Forelimb muscle (tissue), 1 donor: ENCODE measurements around the gene ANP32B. TPM values are rescaled to one million over a fixed set of nuclear protein-coding genes. Genes with fewer than 3 reads are reported as not detected.
"Not testable (repeated sequence)": the region's sequence is repeated elsewhere in the genome, so short reads cannot be mapped to it uniquely, and the experiment has no call there.

Source experiments
- DNase-seq: peaks from one replicate; pipeline ENCODE4 v3.0.0-alpha.2; 2013; ENCODE audit warnings: low read depth
- polyA plus RNA-seq: library from polyadenylated mRNA; unstranded; fragments of 120-200 nt; gene quantifications from one replicate; pipeline ENCODE4 v1.2.1, GENCODE V29; 2013; ENCODE audit not compliant: insufficient read length

ANP32B gene
- polyA plus RNA-seq, 1 donor: 123 TPM

DNA sequence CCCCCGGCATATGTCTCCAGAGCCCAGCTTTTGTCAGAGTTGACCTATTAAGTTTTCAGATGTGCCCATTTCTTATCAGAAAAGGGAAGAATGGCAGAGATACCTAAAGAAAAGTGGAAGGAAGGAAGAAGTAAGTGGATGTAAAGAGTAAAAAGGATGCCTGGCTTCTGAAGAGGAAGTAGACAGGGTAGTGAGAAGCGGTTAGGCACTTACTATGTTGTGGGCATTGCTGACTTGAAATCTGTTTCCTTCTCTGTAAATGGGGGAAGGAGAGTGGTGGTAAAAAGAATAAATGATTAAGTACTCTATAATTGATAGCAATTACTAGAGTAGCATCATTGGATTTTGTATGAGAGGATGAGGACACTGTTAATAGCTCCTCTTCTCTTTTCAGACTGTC lies 9.9 kb downstream of the ANP32B start:
- no peak for DNase-seq

DNA sequence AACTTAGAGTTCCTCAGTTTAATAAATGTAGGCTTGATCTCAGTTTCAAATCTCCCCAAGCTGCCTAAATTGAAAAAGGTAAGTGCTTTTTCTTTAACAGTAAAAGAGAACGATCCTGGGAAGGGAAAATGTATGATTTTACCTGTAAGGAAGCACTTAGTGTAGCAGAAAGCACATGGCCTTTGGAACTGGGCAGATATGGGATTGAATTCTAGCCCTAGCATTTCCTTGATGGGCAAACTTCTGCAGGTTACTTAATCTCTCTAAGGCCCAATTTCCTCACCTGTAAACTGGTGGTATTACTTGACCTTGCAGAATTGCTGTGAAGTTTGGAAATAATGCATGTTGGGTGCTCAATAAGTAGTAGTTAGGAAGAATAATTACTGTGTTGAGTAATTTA lies 11.6 kb downstream of the ANP32B start:
- DNase-seq: no peak

DNA sequence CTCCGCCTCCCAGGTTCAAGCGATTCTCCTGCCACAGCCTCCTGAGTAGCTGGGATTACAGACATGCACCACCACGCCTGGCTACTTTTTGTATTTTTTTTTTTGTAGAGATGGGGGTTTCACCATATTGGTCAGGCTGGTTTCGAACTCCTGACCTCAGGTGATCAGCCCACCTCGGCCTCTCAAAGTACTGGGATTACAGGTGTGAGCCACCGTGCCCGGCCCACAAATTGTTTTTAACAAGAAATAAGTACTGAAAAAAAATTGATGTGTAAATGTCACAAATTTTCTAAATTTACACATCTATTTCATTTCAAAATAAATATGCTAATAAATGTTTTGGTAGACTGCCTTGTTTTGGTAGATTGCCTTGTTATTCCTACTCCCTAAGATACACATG lies 13.5 kb downstream of the ANP32B start:
- not testable (repeated sequence) for DNase-seq

DNA sequence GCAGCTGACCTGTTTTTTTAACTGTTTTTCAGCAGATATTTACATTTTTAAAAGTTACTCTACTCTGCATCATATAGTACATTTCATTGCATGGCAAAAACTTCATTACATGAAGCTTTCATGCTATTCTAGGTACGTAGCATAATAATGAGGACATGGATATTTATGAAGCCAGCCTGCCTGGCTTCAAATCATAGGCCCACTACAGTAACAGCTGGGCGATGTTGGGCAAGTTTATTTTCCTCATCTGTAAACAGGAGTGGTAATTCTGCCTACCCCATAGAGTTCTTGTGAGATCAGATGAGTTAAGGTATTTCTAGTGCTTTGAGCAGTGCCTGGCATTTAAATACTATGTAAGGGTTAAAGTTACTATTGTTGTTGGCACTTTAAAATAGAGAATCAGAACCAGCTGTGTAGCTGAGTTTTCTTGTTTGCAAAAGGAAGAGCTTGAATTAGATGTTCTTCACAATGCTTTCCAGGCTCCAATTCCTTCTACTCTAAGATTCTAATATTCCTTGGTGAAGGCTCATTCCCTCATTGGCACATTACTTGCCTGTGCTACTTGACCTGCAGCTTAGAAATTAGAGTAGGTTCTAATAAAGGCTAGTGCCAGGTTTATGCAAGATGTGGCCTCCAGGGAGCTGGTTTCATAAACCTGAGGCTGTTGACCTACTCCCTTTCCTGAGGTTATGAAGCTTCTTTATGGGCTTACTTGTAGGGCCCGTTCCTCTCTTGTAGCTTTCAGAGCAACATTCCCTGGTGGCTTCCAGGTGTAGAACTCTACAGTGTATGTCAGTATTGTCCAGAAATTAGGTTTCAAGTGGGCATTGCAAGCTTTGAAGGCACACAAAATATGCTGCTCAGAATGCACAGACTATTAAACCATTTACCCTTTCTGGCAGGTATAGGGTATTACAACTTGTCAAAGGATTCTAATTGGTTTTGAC lies 14.5 kb downstream of the ANP32B start:
- DNase-seq: no peak

DNA sequence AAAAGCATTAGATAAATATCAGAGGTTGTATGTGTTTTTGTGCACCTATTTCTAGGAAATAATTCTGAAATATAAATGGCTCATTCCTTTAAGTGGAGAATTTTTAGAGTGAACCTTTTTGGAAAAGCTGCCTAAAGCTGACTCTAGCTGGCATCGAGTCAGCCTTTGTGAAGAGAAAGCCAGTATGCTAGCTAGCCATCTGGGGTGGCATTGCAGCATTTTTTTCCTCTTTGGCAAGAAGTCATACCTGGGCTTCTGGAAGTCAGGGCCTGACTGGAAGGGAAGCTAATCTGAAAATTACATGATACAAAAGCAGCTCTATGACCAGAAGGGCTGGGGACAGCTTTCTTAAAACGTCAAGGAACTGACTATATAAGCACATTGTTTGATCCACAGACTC lies 19.7 kb downstream of the ANP32B start:
- no peak for DNase-seq

DNA sequence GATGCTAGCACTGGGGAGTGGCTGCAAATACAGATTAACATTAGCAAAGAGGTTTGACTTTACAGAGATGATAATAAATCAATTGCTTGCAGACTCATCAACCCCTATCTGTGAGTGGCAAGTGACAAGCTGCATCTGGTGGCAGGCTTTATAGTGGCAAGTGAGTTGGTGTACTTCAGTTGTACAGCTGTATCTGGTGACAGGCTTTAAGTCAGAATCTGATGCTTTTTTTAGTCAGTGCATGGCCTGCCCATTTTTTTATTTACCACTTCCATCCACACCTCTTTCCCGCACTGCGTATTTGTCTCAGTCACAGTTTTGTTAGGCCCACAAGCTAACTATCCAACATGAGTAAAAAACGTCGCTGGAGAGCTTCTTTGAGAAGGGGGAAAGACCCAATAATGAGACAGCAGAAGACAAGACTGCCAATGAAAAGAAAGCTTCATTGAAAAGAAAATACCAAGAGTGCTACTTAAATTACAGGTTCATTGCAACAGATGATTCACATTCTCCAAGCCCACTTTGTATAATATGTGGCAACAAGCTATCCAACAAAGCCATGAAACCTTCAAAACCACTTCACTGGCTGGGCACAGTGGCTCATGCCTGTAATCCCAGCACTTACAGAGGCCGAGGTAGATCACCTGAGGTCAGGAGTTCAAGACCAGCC lies 23.1 kb downstream of the ANP32B start:
- DNase-seq: no peak

DNA sequence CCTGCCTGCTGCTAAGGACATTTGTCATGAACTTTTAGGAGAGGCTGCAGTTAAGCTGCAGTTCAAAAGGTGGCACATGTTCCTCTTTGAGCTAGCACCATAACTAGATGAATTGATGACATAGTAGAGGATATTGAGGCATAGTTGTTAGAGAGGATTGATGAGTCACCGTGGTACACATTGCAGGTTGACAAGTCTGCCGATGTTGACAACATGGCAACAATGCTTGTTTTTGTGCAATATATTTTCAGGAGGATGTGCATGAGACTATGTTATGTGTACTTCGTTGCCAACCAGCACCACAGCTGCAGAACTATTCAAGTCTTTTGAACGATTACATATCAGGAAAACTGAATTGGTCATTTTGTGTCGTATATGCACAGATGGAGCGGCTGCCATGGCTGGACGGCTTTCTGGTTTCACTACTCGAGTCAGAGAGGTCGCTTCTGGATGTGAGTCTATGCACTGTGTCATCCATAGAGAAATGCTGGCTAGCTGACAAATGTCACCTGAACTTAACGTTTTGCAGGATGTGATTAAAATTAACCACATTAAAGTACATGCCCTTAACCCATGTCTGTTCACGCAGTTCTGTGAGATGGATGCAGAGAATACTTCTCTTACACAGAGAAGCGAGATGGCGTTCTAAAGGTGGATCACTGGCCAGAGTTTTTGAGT lies 24.2 kb downstream of the ANP32B start:
- DNase-seq: no peak

DNA sequence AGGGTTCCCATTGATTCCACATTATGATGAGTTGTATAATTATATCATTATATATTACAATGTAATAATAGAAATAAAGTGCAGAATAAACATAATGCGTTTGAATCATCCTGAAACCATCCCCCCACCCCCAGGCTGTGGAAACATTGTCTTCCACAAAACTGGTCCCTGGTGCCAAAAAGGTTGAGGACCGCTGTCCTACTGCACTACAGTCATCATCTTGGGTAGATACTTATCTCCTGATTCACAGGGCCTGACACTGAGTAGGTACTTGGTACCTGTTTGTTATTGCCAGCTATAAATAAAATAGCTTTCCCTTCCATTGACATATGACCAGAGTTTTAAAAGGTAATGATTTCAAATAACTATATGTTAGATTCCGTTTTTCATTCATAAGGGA lies 25.6 kb downstream of the ANP32B start:
- no peak for DNase-seq

DNA sequence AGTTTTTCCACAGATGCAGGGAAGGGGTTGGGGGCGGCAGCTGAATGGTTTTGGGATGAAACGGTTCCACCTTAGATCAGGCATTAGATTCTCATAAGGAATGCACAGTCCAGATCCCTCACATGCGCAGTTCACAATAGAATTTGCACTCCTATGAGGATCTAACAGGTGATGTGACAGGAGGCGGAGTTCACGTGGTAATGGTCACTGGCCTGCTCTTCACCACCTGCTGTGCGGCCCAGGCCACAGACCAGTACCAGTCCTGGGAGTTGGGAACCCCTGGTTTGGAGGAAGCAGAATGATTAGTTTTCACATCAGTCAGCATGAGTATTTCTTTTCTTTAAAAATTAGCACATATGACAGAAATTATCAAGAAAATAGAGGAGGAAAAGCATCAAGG lies 26.3 kb downstream of the ANP32B start:
- DNase-seq: no peak

DNA sequence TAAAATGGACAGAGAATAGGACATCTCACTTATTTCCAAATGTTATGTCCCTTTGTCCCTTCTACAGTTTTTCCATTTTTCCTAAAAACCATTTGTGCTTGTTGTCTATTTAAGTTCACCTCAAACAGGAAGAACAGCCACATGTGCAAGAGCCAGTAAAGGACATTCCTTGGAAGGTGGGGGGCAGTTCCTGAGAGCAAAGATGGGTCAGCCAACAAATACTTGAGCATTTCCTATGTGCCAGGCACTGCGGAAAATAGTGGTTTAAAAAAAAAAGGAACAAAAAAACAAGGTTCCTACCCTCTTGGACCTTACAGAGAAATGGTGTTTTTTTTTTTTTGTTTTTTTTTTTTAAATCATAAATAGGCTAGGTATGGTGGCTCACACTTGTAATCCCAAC lies 26.8 kb downstream of the ANP32B start:
- DNase-seq: no peak

DNA sequence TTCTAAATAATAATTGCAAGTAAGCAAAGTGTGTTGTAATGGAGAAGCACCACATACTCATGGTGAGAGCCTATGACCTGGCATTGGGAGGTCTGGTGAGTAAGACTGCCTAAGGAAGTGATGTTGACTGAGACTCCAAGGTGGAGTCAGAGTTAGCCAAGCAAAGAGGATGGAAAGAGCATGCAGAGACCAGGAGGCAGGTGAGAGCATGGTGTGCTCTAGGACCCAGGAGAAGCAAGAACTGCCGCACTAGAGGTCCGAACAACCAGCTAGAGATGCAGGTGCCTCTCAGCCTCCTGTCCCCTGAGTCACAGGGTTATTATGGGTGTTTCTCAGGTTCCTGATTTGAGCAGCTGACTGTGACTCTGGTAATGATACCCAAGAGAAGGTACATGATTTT lies 27.3 kb downstream of the ANP32B start:
- no peak for DNase-seq

DNA sequence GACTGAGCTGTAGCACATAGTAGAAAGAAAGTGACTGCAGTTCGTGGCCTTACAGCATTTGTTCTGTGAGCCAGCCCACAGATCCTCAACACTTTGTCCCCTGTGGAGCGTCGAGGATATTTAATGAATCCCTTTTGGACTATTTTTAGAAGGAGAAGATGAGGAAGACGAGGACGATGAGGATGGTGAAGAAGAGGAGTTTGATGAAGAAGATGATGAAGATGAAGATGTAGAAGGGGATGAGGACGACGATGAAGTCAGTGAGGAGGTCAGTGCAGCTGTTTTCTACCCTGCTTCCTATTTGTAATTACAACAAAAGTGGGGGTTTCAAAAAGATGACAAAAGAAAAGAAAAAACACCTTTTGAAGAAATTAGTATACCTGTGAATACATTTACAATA lies 28.0 kb downstream of the ANP32B start:
- DNase-seq: no peak

DNA sequence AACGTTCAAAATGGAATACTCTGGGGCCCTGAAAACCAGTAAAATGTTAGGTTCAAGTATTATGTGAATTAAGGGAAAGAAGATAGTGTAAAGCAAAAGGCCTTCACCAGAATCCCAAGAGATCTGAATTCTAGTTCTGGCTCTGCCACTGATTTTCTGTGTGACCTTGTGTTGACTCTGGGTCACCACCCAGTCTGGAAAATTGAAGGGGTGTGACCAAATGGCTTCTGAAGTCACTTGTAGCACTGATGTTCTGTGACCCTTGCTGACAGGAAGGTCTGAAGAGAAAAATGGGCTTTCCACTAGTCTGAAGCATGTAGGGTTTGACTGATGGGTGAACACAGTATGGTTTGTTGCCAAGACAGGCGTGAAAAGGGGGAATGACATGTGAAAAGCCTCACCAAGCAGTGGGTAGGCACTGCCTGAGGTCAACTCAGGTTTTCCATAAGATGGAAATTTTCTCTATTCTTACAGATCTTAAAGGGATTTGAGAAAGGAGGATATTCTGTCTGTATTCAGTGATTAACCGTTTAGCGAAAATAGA lies 33.1 kb downstream of the ANP32B start:
- no peak for DNase-seq

DNA sequence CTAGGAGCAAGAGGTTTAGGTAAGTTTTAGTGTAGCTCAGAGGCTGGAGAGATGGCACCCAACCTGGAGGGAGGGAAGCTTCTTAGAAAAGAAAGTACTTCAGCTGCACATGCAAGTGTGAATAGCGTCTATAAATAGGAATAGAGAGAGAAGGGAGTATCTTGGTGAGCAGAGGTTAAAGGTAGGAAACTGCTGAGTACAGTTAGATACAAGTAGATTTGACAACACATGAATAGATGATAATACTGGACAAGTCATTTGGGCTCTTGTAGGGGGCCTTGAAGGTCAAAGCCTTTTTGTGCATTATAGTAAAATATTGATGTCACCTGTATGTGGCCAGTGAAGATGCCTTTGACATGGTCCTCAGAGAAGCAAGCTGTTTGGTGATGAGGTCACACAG lies 34.2 kb downstream of the ANP32B start:
- DNase-seq: no peak

DNA sequence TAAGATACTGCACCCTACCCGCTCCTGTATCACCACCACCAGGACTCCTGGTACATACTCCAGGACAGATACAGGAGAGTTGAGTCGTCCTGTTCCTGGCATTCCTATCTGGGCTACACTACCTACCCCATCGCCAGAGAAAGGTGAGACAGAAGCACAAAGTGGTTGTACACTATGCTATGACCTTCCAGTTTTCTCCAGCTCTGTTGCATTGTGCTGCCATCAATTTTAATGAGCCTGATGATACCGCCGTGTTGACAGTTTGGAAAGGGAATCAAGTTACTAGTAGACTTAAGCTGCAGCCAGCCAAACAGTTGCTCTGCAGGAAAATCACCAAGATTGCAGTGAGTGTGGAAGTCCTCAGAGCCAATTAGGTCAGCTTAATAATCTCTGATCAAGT lies 35.2 kb downstream of the ANP32B start:
- no peak for DNase-seq

DNA sequence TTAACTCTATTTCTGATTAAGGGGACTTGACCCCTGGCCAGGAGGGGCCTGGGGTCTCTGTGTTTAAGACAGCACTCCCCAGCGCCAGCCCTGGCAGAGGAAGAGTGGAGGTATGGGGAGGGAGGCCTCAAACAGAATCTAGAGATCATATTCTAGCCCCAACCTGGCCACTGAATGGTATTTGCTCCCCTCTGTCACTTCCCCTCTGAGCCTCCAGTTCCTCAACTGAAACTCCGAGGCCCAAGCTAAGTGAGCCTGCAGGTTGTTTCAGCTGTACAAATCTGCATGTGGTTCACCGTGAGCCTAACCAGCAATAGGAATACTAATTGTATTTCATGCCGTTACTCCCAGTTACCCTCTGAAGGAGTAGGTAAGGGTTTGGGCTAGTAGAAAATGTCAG lies 36.0 kb downstream of the ANP32B start:
- DNase-seq: no peak

DNA sequence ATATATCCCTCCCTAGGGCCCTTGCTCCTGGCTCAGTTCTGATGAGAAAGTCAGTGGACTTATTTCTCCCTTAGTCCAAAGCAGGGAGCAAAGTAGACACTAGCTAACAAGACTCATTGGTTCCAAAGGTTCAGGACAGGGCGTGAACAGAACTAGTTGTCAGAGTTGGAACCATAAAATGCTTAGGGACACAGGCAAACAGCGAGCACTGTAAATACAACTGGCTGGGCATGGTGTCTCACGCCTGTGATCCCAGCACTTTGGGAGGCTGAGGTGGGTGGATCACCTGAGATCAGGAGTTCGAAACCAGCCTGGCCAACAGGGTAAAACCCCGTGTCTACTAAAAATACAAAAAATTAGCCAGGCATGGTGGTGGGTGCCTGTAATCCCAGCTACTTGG lies 36.7 kb downstream of the ANP32B start:
- DNase-seq: not testable (repeated sequence)

DNA sequence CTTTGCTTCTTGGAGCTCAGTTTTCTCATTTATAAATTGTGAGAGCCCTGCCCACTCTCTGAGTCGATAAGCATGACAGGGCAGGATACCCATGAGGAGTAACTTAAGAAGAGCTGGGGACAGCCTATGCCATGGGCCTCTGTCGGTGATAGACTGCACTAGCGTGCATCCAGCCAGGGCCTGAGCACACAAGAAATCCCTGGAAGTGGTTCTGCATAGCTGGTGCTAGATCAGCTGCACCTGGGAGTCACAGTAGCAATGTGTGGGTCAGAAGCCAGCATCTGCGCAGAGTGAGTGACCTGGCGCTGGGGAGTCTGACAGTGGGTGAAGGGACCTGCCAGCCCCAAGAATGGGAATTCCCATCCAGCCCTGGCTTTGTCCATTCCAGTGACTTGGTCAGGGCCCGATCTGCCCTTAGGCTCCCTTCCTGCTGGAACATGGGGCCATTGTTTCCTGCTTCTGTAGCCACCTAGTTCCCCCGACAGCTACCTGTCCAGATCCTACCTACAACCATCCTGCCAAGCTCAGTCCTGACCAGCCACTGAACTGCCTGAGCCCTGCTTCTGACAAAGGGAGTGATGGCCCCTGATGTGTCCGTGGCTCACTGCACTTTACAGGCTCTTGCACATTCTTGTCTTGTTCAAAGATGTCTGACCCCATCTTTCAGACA lies 37.5 kb downstream of the ANP32B start:
- DNase-seq: no peak

DNA sequence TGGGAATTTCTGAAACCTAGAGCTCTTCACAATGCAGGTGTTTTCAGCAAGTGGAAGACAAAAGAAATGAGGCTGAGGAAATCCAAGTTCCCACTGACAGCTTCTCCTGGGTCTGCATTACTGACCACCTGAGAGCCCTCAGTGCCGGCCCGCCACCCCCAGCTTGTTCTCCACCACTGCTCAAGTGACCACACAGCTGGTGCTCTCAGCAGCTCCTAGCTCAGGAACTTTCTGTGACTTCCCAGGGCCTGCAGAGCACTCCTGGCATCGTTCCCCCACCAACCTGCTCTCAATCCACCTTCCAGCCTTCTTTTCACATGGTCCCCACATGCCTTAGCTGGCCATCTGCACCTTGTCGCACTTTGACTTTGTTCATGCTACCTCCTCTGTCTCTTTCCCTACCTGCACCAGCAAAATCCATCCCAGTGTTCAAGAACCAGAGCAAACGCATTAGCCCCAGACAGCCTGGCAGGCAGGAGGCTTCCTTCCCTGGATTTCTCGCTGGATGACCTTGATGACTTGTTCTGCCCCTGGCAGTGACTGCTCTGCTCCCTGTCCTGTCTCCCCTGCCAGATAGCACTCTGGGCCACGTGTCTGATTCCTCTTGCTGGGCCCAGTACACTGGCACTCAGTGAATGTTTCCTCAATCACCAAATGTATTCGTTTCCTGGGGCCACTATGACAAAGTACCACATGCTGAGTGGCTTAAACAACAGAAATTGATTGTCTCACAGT lies 38.3 kb downstream of the ANP32B start:
- DNase-seq: no peak

DNA sequence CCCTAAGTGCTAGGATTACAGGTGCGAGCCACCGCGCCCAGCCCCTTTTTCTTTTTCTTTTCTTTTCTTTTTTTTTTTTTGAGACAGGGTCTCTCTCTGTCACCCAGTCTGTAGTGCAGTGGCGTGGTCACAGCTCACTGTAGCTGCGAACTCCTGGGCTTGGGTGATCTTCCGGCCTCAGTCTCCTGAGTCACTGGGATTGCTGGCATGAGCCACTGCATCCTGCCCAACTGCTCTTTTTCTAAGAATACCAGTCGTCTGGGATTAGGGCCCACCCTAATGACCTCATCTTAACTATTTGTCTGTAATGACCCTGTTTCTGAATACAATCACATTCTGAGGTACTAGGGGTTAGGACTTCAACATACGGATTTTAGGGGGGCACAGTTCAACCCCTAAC lies 39.3 kb downstream of the ANP32B start:
- no peak for DNase-seq

DNA sequence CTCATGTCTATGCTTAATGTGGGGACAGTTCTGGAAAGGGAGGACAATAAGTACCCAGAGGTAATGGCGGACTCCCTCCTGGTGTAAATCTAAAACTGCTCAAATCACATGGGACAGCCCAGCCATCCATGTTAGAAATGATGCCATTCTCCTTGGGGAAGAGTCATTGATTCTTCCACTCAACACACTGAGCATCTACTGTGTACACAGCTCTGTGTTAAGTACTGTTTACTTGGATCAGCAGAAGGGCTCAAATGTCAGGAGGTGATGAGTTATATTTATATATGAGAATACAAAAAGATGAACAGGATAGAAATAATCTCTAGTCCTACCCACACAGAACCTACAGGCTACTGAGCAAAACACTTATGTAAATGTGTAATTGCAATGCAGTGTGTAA lies 41.6 kb downstream of the ANP32B start:
- no peak for DNase-seq
